HFFc6 (cell line): Measurements from ENCODE around the gene LRRTM2. TPM values are rescaled to one million over a fixed set of nuclear protein-coding genes. Genes with fewer than 3 reads are reported as not detected.

Experiments used
- DNase-seq: peaks from one replicate; pipeline ENCODE4 v3.0.0-alpha.2; 2018
- H3K27ac Mint-ChIP-seq: 2 replicates; pipeline ENCODE4 v1.8.0; 2020; ENCODE audit warnings: mild to moderate bottlenecking, mixed read lengths
- H3K27me3 Mint-ChIP-seq: 2 replicates; pipeline ENCODE4 v1.8.0; 2021; ENCODE audit warnings: mild to moderate bottlenecking, moderate library complexity, mixed read lengths; ENCODE audit not compliant: insufficient read depth
- H3K36me3 Mint-ChIP-seq: 2 replicates; pipeline ENCODE4 v1.8.0; 2021; ENCODE audit warnings: low read depth, mixed read lengths
- H3K4me1 Mint-ChIP-seq: 2 replicates; pipeline ENCODE4 v1.8.0; 2020; ENCODE audit warnings: low read depth, mixed read lengths
- H3K4me3 Mint-ChIP-seq: 2 replicates; pipeline ENCODE4 v1.8.0; 2020; ENCODE audit warnings: mild to moderate bottlenecking, moderate library complexity, mixed read lengths
- H3K9me3 Mint-ChIP-seq: 2 replicates; pipeline ENCODE4 v1.8.0; 2020; ENCODE audit warnings: mild to moderate bottlenecking, mixed read lengths
- total RNA-seq, 6 experiments: library from RNA; stranded (reverse); fragmentation: NEBNext Ultra II Directional; extraction: Animal tissue kit (Norgen Biotek cat#: 25700); gene quantifications; 2 replicates in 1 of 6; 3 replicates in 5 of 6; pipeline ENCODE4 v1.2.3, GENCODE V29; 2021
- TF ChIP-seq, protein P1 (sequence below): fragments of 200-600 bp; sonication (generic); IDR thresholded peaks from 2 replicates; pipeline ENCODE4 v1.5.0; 2021; ENCODE audit warnings: antibody characterized with exemption, mild to moderate bottlenecking

The LRRTM2 gene
- total RNA-seq, 6 experiments from 2014 or later = 0.20 to 1.0 (median 0.25) TPM

DNA sequence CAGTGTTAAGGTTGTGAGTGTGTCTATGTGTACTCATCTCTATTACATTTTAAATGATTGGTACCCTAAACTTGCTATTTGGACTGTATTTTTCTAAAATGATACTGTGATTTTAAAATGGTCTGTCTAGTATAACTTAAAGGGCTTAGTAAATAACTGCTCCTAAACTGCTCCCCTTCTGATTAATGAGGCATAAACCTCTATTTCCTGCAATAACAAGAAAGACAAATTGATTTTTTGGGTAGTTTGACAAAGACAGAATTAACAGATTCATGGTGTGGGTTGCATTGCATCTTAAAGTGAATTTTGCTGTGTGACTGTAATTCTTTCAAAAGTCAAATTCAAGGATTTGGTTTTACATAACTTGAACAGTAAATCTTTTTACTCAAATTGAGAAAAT lies 8.1 kb upstream of the LRRTM2 start:
- TF ChIP-seq, protein P1, sequence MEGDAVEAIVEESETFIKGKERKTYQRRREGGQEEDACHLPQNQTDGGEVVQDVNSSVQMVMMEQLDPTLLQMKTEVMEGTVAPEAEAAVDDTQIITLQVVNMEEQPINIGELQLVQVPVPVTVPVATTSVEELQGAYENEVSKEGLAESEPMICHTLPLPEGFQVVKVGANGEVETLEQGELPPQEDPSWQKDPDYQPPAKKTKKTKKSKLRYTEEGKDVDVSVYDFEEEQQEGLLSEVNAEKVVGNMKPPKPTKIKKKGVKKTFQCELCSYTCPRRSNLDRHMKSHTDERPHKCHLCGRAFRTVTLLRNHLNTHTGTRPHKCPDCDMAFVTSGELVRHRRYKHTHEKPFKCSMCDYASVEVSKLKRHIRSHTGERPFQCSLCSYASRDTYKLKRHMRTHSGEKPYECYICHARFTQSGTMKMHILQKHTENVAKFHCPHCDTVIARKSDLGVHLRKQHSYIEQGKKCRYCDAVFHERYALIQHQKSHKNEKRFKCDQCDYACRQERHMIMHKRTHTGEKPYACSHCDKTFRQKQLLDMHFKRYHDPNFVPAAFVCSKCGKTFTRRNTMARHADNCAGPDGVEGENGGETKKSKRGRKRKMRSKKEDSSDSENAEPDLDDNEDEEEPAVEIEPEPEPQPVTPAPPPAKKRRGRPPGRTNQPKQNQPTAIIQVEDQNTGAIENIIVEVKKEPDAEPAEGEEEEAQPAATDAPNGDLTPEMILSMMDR = no peak
- DNase-seq = no peak
- Mint-ChIP-seq H3K27ac (no peak overlapping the region), H3K4me3 (no peak overlapping the region), H3K27me3 (no peaks in the 10 kb centered on the region; the same call in 1 of the 2 replicates), H3K36me3 (peaks cover 17% of the 10 kb centered on the region), H3K4me1 (no peaks in the 10 kb centered on the region), H3K9me3 (no peaks in the 10 kb centered on the region)

DNA sequence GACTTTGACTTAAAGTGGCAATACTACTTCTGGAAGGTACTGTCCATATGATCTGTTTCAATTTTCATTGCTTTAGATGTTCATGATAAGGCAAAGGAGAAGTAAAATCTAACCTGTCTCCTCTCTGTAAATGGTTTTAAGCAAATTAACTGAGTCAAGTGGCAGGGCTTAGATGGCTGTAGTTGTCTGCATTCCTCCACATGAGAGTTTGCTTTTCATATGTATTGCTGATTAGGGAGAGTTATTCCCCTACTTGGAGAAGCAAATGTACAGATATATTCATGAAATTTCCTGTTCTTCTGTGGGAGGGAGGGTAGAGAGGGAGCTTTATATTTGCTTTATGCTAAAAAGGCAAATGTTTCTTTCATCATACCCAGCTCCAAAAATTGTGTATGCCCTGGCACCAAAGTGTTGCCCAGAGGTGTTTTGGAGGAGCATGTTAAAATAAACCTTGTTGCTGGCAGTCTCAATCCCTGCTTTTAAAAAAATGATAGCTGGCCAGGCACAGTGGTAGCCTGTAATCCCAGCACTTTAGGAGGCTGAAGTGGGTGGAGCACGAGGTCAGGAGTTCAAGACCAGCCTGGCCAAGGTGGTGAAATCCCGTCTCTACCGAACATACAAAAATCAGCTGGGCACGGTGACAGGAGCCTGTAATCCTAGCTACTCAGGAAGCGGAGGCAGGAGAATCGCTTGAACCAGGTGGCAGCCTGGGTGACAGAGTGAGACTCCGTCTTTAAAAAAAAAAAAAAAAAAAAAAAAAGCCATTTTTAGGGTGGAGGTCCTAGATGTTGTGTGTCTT lies 3.5 kb upstream of the LRRTM2 start:
- no peaks in the 10 kb centered on the region for H3K9me3 Mint-ChIP-seq
- no peak overlapping the region for H3K27ac Mint-ChIP-seq
- peaks cover 29% of the 10 kb centered on the region for H3K4me1 Mint-ChIP-seq

DNA sequence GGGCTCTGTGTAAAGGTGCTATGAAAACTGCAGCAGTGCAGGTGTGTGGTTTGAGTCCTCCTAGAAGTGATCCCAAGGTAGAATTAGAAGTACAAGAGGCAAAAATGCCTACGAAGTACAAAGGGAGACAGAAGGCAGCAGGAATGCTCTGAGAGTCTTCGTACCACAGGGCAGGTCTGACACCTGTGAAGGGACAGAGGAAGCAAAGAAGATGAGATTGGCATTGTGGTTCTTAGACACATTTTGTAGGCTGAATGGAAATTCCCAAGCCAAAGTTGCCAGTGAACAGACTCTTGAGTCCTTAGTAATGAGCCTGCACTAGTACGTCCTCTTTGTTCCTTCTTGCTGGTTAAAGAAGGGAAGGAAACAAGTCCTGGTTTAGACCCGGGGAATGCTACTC lies 1.7 kb upstream of the LRRTM2 start:
- H3K4me1 Mint-ChIP-seq = peaks cover 45% of the 10 kb centered on the region
- H3K27ac Mint-ChIP-seq = no peak overlapping the region
- TF ChIP-seq, protein P1 = no peak
- no peaks in the 10 kb centered on the region; the same call in 1 of the 2 replicates for H3K27me3 Mint-ChIP-seq
- no peak overlapping the region for H3K4me3 Mint-ChIP-seq
- H3K9me3 Mint-ChIP-seq = no peaks in the 10 kb centered on the region
- no peak for DNase-seq
- H3K36me3 Mint-ChIP-seq = peaks cover 9% of the 10 kb centered on the region; the same call in 1 of the 2 replicates

More for the DNA sequence above, 3.5 kb upstream of the LRRTM2 start:
- Mint-ChIP-seq H3K36me3 (peaks cover 9% of the 10 kb centered on the region; the same call in 1 of the 2 replicates), H3K4me3 (no peak overlapping the region), H3K27me3 (no peaks in the 10 kb centered on the region; the same call in none of the 2 replicates)
- TF ChIP-seq, protein P1 = no peak
- no peak for DNase-seq

DNA sequence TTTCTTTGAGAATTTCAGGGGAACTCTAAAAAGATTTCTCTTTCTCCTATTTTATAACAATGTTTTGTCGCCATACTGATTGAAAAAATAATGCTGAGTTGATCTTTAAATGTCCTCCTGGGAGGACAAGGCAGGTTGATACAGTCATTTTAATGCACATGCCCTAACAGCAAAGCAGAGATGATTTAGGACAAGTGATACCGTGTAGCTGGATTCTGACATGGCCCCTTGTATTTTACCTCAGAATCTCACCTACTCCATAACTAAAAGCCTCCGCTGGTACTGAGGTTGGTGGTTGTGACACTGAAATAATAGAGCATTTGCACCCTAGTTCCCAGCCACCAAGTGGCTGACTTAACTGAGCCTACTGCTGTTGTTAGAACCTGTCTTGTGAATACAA lies 811 bp upstream of the LRRTM2 start:
- Mint-ChIP-seq H3K4me1 (peaks cover 54% of the 10 kb centered on the region), H3K9me3 (no peaks in the 10 kb centered on the region), H3K4me3 (peak overlapping the region; percentile 85; the same call in 1 of the 2 replicates), H3K27ac (peak overlapping the region; percentile 21; the same call in 1 of the 2 replicates), H3K36me3 (peaks cover 7% of the 10 kb centered on the region; the same call in 1 of the 2 replicates), H3K27me3 (no peaks in the 10 kb centered on the region; the same call in 1 of the 2 replicates)
- DNase-seq = no peak
- TF ChIP-seq, protein P1 = no peak

DNA sequence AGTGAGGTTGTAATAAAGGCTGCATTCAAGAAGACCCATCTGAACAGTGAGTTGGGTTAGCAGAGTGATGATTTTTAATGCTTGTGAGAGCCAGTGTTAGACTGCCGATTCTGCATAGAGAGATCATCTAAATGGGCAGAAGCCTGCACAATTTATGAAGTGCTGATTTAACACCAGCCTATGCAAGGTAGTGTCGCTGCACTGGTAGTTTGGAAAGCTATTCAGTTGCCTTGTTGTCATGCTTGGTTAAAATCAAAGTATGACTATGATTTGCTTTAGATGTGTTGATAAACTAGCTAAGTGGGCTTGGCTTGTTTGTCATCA lies 379 bp upstream of the LRRTM2 start:
- TF ChIP-seq, protein P1 = no peak
- Mint-ChIP-seq H3K4me3 (peak overlapping the region; percentile 85), H3K4me1 (peaks cover 58% of the 10 kb centered on the region), H3K27me3 (no peaks in the 10 kb centered on the region; the same call in 1 of the 2 replicates), H3K9me3 (no peaks in the 10 kb centered on the region), H3K27ac (peak overlapping the region; percentile 87), H3K36me3 (peaks cover 3% of the 10 kb centered on the region; the same call in 1 of the 2 replicates)
- DNase-seq = no peak
